ENCODE data around the gene SCCPDH.

GRCh38 chr1:246725191-246725590 lies 982 bp downstream of the SCCPDH start:
- TF ChIP-seq CTCF (IDR thresholded peaks at IDR 0.05; ENCODE audit: poor library complexity), result no peak
- TF ChIP-seq EZH2 (IDR thresholded peaks at IDR 0.05; ENCODE audit: borderline replicate concordance), result no peak

Measured in hepatocyte (in vitro differentiated cells).